CD1c-positive myeloid dendritic cell (primary cell): ENCODE measurements around the gene C2orf68.
"Not testable (repeated sequence)": the region's sequence is repeated elsewhere in the genome, so short reads cannot be mapped to it uniquely, and the experiment has no call there.

Source experiments
- DNase-seq: peaks from one replicate; pipeline ENCODE4 v3.0.0-alpha.2; 2016; ENCODE audit errors: extremely low spot score

The C2orf68 gene

GRCh38 chr2:85631316-85631715 is 19.4 kb upstream of the C2orf68 start:
- no peak for DNase-seq

- no peak for DNase-seq
Measured at GRCh38 chr2:85628658-85629057, 16.8 kb upstream of the C2orf68 start.

GRCh38 chr2:85623991-85624390 is 12.1 kb upstream of the C2orf68 start:
- no peak for DNase-seq

GRCh38 chr2:85621338-85621737 is 9.5 kb upstream of the C2orf68 start:
- no peak for DNase-seq

GRCh38 chr2:85619617-85620016 is 7.8 kb upstream of the C2orf68 start:
- no peak for DNase-seq

GRCh38 chr2:85617723-85618122 is 5.9 kb upstream of the C2orf68 start:
- DNase-seq, result not testable (repeated sequence)

GRCh38 chr2:85615413-85615728 is 3.5 kb upstream of the C2orf68 start:
- DNase-seq, result no peak

GRCh38 chr2:85614757-85615156 is 2.9 kb upstream of the C2orf68 start:
- DNase-seq, result not testable (repeated sequence)

GRCh38 chr2:85613717-85614515 is 2.0 kb upstream of the C2orf68 start:
- DNase-seq, result no peak

GRCh38 chr2:85611217-85611704 is 605 bp downstream of the C2orf68 start:
- DNase-seq, result no peak

GRCh38 chr2:85607268-85608215 is 4.3 kb downstream of the C2orf68 start:
- DNase-seq, result no peak

GRCh38 chr2:85606116-85606455 is 5.8 kb downstream of the C2orf68 start:
- no peak for DNase-seq

GRCh38 chr2:85605406-85606115 is 6.3 kb downstream of the C2orf68 start:
- no peak for DNase-seq

GRCh38 chr2:85604568-85605339 is 7.1 kb downstream of the C2orf68 start:
- DNase-seq, result no peak

- not testable (repeated sequence) for DNase-seq
Measured at GRCh38 chr2:85604133-85604444, 7.8 kb downstream of the C2orf68 start.

- DNase-seq, result peak; percentile 98
Measured at GRCh38 chr2:85602476-85603234, 9.2 kb downstream of the C2orf68 start, which contains the start of gene TMEM150A. Gene TMEM150A (minus strand): TSS chr2:85602698. CDS start chr2:85601948, 750 bp downstream.

- DNase-seq, result peak; percentile 59
Measured at GRCh38 chr2:85601771-85602475, 9.9 kb downstream of the C2orf68 start.

GRCh38 chr2:85600951-85601770 is 10.7 kb downstream of the C2orf68 start:
- no peak for DNase-seq

- no peak for DNase-seq
Measured at GRCh38 chr2:85600235-85600575, 11.7 kb downstream of the C2orf68 start.
